ENCODE results near the gene KDM3A. TPM values are rescaled to one million over a fixed set of nuclear protein-coding genes. Genes with fewer than 3 reads are reported as not detected.

The KDM3A gene
- total and polyA plus RNA-seq, 9 of the 15 experiments (the other 6 are each of a cell fraction or from before 2014, with no cell fraction given): 7.5 to 95.4 (median 24.8) TPM

DNA sequence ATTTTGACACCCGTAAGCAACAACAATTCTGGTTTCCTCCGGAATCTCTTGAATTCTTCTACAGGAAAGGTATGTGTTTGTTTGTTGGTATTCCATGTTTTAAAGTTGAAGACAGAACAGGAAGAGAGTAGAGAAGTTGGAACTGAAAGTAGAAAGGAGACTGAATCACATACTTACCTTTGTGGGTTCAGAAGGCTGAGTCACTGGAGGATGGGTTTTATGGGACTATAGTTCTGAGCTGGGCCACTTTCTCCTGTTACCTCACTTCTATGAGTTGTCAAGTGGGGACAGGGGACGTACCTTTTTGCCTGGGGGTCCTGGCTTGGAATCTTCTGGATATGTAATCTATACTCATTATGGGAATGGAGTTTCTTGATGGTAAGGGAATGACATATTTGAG is 40.9 kb downstream of the KDM3A start:
- 0 out of 2 replicates have a peak, but pooled peaks cover 4% of the 10 kb centered on the region for H4K20me1 ChIP-seq (replicated peaks; ENCODE audit: control insufficient read depth, insufficient read depth, low read length)
- ChIA-PET POLR2A (no interaction called here), CTCF (ENCODE audit: low intra/inter-chr PET ratio) (no interaction called here)
- H3K27me3 ChIP-seq (ENCODE audit: control insufficient read depth in 2 of 2, insufficient read depth in 2 of 2, low read length in 2 of 2): no peaks in the 10 kb centered on the region
- BruUV-seq (replicated peaks): no TSS peak
- no peaks in the 10 kb centered on the region for H3K4me1 ChIP-seq (replicated peaks in 1 of 2; ENCODE audit: control insufficient read depth in 2 of 2, insufficient read depth in 2 of 2, low read length in 2 of 2)
- no peak for DNase-seq (ENCODE audit: extremely low read depth in 1 of 4, low spot score in 3 of 4)
- no peak overlapping the region for H3K9ac ChIP-seq (ENCODE audit: insufficient read depth in 1 of 2, low read depth in 2 of 2, low read length in 2 of 2)
- H3K4me3 ChIP-seq: no peak overlapping the region
- no peak overlapping the region for H3K27ac ChIP-seq (ENCODE audit: extremely low read depth, low read depth, low read length)
- intact Hi-C loops (cut with micrococcal nuclease) (no loop called here), in situ Hi-C loops (cut with MboI) (no loop called here)
- H3K9me3 ChIP-seq (replicated peaks; ENCODE audit: control insufficient read depth, insufficient read depth, low read depth, low read length): no peaks in the 10 kb centered on the region
- H3K79me2 ChIP-seq (ENCODE audit: control insufficient read depth, insufficient read depth, low read length): no peaks in the 10 kb centered on the region
- FAIRE-seq: no peak
- H3K36me3 ChIP-seq (ENCODE audit: control insufficient read depth, insufficient read depth, low read length): peaks cover 98% of the 10 kb centered on the region
- H3K4me2 ChIP-seq (ENCODE audit: insufficient read depth, low read length): no peak overlapping the region
- no peak overlapping the region for H2AFZ ChIP-seq (ENCODE audit: low read depth, low read length)
- ATAC-seq: no peak
- H3K9me1 ChIP-seq (ENCODE audit: control insufficient read depth, insufficient read depth, low read length): no peaks in the 10 kb centered on the region
- WGBS (ENCODE audit: insufficient coverage, low coverage, missing lambda C conversion rate): 87% methylated on average over 3 of the region's 3 CpGs
- TF ChIP-seq, protein P1, sequence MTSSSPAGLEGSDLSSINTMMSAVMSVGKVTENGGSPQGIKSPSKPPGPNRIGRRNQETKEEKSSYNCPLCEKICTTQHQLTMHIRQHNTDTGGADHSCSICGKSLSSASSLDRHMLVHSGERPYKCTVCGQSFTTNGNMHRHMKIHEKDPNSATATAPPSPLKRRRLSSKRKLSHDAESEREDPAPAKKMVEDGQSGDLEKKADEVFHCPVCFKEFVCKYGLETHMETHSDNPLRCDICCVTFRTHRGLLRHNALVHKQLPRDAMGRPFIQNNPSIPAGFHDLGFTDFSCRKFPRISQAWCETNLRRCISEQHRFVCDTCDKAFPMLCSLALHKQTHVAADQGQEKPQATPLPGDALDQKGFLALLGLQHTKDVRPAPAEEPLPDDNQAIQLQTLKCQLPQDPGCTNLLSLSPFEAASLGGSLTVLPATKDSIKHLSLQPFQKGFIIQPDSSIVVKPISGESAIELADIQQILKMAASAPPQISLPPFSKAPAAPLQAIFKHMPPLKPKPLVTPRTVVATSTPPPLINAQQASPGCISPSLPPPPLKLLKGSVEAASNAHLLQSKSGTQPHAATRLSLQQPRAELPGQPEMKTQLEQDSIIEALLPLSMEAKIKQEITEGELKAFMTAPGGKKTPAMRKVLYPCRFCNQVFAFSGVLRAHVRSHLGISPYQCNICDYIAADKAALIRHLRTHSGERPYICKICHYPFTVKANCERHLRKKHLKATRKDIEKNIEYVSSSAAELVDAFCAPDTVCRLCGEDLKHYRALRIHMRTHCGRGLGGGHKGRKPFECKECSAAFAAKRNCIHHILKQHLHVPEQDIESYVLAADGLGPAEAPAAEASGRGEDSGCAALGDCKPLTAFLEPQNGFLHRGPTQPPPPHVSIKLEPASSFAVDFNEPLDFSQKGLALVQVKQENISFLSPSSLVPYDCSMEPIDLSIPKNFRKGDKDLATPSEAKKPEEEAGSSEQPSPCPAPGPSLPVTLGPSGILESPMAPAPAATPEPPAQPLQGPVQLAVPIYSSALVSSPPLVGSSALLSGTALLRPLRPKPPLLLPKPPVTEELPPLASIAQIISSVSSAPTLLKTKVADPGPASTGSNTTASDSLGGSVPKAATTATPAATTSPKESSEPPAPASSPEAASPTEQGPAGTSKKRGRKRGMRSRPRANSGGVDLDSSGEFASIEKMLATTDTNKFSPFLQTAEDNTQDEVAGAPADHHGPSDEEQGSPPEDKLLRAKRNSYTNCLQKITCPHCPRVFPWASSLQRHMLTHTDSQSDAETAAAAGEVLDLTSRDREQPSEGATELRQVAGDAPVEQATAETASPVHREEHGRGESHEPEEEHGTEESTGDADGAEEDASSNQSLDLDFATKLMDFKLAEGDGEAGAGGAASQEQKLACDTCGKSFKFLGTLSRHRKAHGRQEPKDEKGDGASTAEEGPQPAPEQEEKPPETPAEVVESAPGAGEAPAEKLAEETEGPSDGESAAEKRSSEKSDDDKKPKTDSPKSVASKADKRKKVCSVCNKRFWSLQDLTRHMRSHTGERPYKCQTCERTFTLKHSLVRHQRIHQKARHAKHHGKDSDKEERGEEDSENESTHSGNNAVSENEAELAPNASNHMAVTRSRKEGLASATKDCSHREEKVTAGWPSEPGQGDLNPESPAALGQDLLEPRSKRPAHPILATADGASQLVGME (CRISPR knock-in tag; IDR thresholded peaks at IDR 0.05): no peak
- no peak for TF ChIP-seq DACH1 (IDR thresholded peaks at IDR 0.05; ENCODE audit: partially characterized antibody)
- TF ChIP-seq THAP7 (CRISPR knock-in tag; IDR thresholded peaks at IDR 0.05): no peak
- TF ChIP-seq, protein P2, sequence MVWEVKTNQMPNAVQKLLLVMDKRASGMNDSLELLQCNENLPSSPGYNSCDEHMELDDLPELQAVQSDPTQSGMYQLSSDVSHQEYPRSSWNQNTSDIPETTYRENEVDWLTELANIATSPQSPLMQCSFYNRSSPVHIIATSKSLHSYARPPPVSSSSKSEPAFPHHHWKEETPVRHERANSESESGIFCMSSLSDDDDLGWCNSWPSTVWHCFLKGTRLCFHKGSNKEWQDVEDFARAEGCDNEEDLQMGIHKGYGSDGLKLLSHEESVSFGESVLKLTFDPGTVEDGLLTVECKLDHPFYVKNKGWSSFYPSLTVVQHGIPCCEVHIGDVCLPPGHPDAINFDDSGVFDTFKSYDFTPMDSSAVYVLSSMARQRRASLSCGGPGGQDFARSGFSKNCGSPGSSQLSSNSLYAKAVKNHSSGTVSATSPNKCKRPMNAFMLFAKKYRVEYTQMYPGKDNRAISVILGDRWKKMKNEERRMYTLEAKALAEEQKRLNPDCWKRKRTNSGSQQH (CRISPR knock-in tag; IDR thresholded peaks at IDR 0.05): no peak
- no peak for TF ChIP-seq RBM22 (IDR thresholded peaks at IDR 0.05; ENCODE audit: low read depth, low read length, poor library complexity, severe bottlenecking)
- TF ChIP-seq PHF20 (IDR thresholded peaks at IDR 0.05; ENCODE audit: partially characterized antibody): no peak
- TF ChIP-seq, protein P3, sequence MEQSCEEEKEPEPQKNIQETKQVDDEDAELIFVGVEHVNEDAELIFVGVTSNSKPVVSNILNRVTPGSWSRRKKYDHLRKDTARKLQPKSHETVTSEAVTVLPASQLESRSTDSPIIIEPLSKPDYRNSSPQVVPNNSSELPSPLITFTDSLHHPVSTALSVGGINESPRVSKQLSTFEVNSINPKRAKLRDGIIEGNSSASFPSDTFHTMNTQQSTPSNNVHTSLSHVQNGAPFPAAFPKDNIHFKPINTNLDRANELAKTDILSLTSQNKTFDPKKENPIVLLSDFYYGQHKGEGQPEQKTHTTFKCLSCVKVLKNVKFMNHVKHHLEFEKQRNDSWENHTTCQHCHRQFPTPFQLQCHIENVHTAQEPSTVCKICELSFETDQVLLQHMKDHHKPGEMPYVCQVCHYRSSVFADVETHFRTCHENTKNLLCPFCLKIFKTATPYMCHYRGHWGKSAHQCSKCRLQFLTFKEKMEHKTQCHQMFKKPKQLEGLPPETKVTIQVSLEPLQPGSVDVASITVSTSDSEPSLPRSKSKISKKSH (CRISPR knock-in tag; IDR thresholded peaks at IDR 0.05): no peak
- no peak for TF ChIP-seq FOS (IDR thresholded peaks at IDR 0.05; ENCODE audit: extremely low read depth, insufficient read length)
- TF ChIP-seq E2F8 (IDR thresholded peaks at IDR 0.05; ENCODE audit: low read depth, partially characterized antibody): no peak
- TF ChIP-seq ZEB2 (IDR thresholded peaks at IDR 0.05): no peak
